Skeletal muscle satellite cell (primary cell): ENCODE measurements around the gene TENT5C.

Source experiments
- H3K27me3 ChIP-seq: 2 replicates; pipeline ENCODE4 v1.7.0; 2013; ENCODE audit warnings: low read length; ENCODE audit not compliant: control insufficient read depth, insufficient read depth
- H3K36me3 ChIP-seq: 2 replicates; pipeline ENCODE4 v1.7.0; 2013; ENCODE audit warnings: mild to moderate bottlenecking, control low read depth, low read length; ENCODE audit not compliant: insufficient read depth
- H3K4me1 ChIP-seq: 2 replicates; pipeline ENCODE4 v1.7.0; 2013; ENCODE audit warnings: low read length; ENCODE audit not compliant: control insufficient read depth, insufficient read depth
- H3K4me2 ChIP-seq: 2 replicates; pipeline ENCODE4 v1.7.0; 2013; ENCODE audit warnings: mild to moderate bottlenecking, low read length
- H3K4me3 ChIP-seq: 2 replicates; pipeline ENCODE4 v1.7.0; 2013; ENCODE audit warnings: low read length
- H3K9ac ChIP-seq: 2 replicates; pipeline ENCODE4 v1.7.0; 2013; ENCODE audit warnings: mild to moderate bottlenecking, low read depth, low read length, moderate library complexity
- H3K9me3 ChIP-seq: replicated peaks from 2 replicates; pipeline ENCODE4 v1.7.0; 2013; ENCODE audit warnings: mild to moderate bottlenecking, control low read depth, low read length

TENT5C gene

DNA sequence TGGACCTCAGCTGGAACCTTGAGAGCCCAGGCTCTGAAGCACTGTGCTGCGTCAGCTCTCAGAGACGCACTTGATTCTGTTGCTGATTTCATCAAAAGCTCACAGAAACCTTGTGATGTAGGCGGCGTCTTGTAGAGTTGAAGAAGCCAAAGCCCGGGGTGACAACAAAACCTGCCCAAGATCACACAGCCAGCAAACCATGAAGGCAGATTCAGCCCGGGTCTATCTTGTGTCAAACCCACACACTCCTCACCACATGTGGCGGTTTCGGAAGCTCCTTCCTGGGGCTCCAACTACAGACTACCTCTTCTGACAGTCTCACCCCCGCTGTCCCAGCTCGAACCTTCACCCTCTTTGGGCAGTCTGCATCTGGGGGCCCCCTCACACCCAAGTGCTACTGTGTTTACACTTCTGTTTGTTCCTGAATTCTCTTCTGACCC lies 50.4 kb downstream of the TENT5C start:
- H3K4me1 ChIP-seq = no peaks in the 10 kb centered on the region
- no peak overlapping the region for H3K4me2 ChIP-seq
- no peaks in the 10 kb centered on the region for H3K9me3 ChIP-seq
- H3K36me3 ChIP-seq = no peaks in the 10 kb centered on the region
- H3K27me3 ChIP-seq = peaks cover 23% of the 10 kb centered on the region
- H3K9ac ChIP-seq = no peak overlapping the region
- H3K4me3 ChIP-seq = no peak overlapping the region

DNA sequence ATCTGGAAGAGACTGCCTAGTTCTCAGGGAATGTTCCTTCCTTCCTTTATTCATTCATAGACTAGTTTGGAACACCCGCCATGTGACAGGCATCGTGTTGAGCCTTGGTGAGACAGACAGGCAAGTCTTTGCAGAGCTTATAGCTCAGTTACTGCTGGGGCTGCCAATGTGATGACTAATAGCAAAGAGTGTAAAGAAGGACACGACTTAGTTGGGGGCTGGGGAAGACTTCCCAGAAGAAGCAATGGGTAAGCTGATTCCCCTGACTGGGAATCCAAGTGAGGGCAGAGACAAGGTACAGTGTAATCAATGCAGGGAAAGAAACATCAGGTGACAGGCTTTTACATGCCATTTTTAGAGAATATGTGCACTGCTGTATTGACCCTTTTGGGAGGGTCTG lies 51.2 kb downstream of the TENT5C start:
- Histone ChIP-seq H3K4me3 (no peak overlapping the region), H3K4me2 (no peak overlapping the region), H3K27me3 (peaks cover 23% of the 10 kb centered on the region)

DNA sequence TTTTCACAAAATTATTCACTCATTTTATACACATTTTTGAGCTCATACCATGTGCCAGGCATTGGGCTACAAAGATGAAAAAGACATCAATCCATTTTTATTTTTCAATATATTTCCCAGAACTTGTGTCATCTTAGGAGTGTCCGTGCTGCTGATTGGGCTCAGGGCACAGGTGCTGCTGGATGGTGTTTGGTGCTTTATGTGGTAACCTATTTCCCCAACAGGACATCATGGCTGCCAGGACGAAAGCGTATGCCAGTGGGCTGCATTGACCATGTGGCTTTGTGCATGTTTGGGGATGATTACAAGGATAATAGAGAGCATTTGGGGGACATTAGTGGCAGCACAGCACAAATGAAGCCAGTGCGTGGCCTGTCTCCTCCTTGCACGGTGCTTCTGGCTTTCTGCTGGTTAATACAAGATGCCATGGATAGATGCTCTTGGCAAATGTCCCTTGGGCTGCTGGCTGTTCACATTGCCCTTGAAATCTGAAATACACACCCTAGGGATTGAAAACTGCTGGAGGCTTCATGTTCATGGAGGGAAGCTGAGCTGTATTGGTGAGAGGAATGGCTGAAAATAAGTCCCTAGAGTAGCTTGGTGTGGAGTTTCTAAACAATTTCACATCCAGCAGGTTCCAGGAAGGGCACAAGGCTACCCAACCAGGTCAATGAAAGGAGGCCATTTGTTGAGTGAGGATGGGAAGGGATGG lies 52.3 kb downstream of the TENT5C start:
- Histone ChIP-seq H3K4me2 (no peak overlapping the region), H3K27me3 (peaks cover 27% of the 10 kb centered on the region), H3K9me3 (no peaks in the 10 kb centered on the region), H3K9ac (no peak overlapping the region), H3K4me1 (no peaks in the 10 kb centered on the region), H3K4me3 (no peak overlapping the region), H3K36me3 (no peaks in the 10 kb centered on the region)

More for the DNA sequence above, 51.2 kb downstream of the TENT5C start:
- Histone ChIP-seq H3K36me3 (no peaks in the 10 kb centered on the region), H3K4me1 (no peaks in the 10 kb centered on the region), H3K9me3 (no peaks in the 10 kb centered on the region), H3K9ac (no peak overlapping the region)

DNA sequence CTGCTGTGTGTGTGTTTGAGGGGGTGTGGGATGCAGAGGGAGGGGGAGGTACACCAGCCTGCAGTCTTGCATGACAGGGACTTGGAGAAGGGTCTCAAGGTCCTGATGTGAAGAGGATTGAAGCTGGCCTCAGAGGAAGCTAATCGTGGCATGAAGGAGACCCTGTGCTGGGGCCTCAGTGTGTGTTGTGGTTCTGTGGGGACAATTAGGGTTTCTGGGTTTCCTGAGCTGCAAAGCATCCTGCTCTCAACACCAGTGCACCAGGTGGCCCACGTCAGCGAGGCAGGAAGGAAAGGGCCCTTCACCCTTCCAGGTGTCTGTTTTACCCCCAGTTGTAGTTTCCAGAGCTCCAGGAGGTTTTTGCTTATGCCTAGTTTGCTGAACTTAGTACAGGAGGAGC lies 52.8 kb downstream of the TENT5C start:
- H3K27me3 ChIP-seq = peaks cover 27% of the 10 kb centered on the region
- no peaks in the 10 kb centered on the region for H3K4me1 ChIP-seq

DNA sequence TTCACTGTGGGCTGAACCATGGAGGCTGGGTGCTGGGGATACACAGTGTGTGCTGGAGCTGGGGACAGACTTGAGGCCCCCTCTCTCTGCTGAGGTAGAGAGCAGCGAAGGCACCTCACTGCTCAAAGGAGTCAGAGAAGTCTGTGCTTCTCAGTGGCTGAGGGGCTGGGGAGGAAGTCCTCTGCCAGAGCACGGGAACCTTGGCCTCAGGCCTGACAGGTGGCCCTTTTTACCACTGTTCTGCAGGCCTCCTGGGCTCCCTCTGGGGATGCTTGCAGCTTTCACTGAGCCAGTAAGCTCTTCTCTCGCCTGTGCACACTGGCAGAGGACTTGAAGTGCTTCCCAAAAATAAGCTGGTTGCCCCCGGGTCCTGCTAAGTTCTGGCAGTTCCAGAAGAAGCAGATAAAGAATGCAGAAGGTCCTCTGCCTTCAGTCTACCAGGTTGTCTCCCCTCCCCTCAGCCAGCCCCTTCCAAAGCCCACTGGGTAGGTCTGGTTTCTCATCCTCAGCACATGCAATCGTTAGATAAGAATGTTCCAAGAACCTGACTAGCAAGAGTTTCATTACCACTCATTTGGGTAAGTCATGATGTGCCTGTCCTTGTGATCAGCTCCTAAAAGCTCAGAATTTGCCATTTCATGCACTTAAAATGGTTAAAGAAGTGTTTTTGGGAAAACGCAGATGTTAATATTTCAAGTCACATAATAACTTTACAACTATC lies 53.9 kb downstream of the TENT5C start:
- Histone ChIP-seq H3K4me2 (no peak overlapping the region), H3K4me3 (no peak overlapping the region), H3K9ac (no peak overlapping the region), H3K4me1 (no peaks in the 10 kb centered on the region), H3K9me3 (no peaks in the 10 kb centered on the region), H3K27me3 (peaks cover 24% of the 10 kb centered on the region), H3K36me3 (no peaks in the 10 kb centered on the region)

More for the DNA sequence above, 52.8 kb downstream of the TENT5C start:
- no peak overlapping the region for H3K4me3 ChIP-seq
- H3K4me2 ChIP-seq = no peak overlapping the region
- H3K36me3 ChIP-seq = no peaks in the 10 kb centered on the region
- no peaks in the 10 kb centered on the region for H3K9me3 ChIP-seq
- no peak overlapping the region for H3K9ac ChIP-seq

DNA sequence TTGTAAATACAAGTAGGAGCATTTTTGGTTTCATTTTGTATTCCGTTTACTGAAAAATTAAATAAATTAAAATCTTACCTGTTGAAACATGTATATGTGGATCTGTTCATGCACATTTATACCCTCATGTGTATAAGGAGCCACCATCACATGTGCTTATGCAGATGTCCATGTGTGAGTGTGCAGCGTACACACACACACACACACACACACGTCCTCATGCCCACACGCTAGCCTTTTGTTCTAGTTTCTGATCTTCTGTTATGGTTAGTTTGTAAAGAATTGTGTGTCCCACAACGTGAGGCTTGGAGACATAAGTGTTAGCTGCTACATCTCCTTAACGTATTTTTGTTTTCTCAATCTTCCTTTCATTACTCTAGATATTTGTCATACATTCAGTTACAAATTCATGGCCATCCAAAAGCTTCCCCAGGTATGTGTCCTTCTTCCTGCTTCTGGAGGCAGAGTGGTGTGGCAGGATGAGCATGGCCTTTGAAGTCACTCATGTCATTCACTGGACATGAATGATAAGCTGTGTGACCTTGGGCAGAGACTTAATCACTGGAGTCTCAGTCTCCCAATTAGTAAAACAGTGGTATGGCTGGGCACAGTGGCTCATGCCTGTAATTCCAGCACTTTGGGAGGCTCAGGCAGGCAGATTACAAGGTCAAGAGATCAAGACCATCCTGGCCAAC lies 54.6 kb downstream of the TENT5C start:
- Histone ChIP-seq H3K27me3 (peaks cover 22% of the 10 kb centered on the region), H3K9ac (no peak overlapping the region), H3K9me3 (no peaks in the 10 kb centered on the region), H3K4me3 (no peak overlapping the region), H3K36me3 (no peaks in the 10 kb centered on the region), H3K4me2 (no peak overlapping the region), H3K4me1 (no peaks in the 10 kb centered on the region)

DNA sequence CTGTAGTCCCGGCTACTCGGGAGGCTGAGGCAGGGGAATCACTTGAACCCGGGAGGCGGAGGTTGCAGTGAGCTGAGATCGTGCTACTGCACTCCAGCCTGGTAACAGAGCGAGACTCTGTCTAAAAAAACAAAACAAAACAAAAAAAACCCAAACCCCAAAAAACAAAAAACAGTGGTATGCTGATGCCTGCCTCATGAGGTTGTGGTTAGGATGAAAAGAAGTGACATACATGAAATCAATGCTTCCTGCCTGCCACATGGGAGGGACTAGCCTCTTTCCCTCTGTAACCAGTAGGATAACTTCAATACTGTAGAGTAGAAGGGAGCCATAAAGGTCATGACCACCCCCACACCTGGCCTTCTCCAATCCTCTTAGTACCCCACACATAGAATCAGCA lies 55.2 kb downstream of the TENT5C start:
- Histone ChIP-seq H3K9ac (no peak overlapping the region), H3K4me1 (no peaks in the 10 kb centered on the region), H3K4me3 (no peak overlapping the region), H3K9me3 (no peaks in the 10 kb centered on the region), H3K27me3 (peaks cover 22% of the 10 kb centered on the region), H3K4me2 (no peak overlapping the region), H3K36me3 (no peaks in the 10 kb centered on the region)

DNA sequence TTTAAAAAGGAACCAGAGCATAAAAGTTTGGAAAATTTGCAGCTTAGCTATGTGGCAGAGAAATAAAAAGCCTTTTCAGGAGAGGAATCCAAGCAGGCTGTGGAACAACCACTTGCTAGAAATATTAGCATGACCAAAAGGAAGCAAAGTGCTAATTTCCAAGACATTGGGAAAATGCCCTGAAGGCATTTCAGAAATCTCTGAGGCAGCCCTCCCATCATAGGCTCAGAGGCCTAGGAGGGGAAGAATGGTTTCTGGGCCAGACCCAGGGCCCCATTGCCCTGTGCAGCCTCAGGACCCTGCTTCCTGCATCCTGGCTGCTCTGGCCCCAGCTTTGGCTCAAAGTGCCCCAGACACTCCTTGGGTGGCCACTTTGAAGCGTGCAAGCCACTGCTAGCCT lies 56.8 kb downstream of the TENT5C start:
- Histone ChIP-seq H3K36me3 (no peaks in the 10 kb centered on the region), H3K9ac (no peak overlapping the region), H3K4me3 (no peak overlapping the region), H3K4me2 (no peak overlapping the region), H3K9me3 (no peaks in the 10 kb centered on the region), H3K27me3 (peaks cover 22% of the 10 kb centered on the region), H3K4me1 (no peaks in the 10 kb centered on the region)

DNA sequence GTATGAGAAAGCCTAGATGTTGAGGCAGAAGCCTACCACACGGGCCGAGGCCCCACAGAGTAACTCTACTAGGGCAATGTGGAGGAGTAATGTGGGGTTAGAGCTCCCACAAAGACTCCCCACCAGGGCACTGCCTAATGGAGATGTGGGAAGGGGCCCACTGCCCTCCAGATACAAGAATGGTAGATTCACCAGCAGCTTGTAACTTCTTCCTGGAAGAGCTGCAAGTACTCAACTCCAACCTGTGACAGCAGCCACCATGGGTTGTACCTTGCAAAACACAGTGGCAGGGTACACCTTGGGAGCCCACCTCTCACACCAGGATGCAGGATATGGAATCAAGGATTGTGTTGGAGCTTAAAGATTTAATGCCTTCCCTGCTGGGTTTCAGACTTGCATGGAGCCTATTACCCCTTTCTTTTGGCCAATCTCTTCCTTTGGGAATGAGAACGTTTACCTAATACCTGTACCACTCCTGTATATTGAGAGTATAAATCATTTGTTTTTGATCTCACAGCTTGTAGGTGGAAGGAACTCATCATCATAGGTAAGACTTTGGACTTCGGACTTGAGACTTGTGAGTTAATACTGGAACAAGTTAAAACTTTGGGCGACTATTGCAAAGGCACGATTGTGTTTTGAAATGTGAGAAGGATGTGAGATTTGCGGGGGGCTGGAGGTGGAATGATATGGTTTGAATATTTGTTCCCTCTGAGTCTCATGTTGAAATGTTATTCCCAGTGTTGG lies 57.5 kb downstream of the TENT5C start:
- H3K9me3 ChIP-seq = no peaks in the 10 kb centered on the region
- H3K9ac ChIP-seq = no peak overlapping the region
- peaks cover 18% of the 10 kb centered on the region for H3K27me3 ChIP-seq
- no peak overlapping the region for H3K4me3 ChIP-seq
- no peaks in the 10 kb centered on the region for H3K36me3 ChIP-seq
- no peak overlapping the region for H3K4me2 ChIP-seq
- H3K4me1 ChIP-seq = no peaks in the 10 kb centered on the region

DNA sequence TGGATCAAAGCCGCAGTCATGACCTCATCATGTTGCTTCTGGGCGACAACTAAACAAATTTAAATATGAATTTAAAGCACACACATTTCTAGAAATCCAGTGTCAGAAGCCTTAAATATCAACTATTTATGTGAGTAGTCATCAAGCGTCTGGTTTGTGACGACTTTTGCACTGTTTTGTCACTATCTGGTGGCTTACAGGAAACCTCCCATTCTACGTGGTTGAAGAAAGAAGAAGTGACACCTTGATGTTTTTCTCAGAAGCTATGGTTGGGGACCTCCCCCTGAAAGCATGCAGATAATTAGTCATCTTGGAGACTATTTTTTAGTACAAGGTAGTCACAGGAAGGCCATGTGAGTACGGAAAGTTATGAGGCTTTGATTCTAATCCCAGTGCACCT lies 58.5 kb downstream of the TENT5C start:
- H3K9me3 ChIP-seq = no peaks in the 10 kb centered on the region
- H3K4me3 ChIP-seq = no peak overlapping the region
- H3K4me1 ChIP-seq = no peaks in the 10 kb centered on the region
- H3K4me2 ChIP-seq = no peak overlapping the region
- H3K36me3 ChIP-seq = no peaks in the 10 kb centered on the region
- H3K9ac ChIP-seq = no peak overlapping the region
- peaks cover 9% of the 10 kb centered on the region for H3K27me3 ChIP-seq

DNA sequence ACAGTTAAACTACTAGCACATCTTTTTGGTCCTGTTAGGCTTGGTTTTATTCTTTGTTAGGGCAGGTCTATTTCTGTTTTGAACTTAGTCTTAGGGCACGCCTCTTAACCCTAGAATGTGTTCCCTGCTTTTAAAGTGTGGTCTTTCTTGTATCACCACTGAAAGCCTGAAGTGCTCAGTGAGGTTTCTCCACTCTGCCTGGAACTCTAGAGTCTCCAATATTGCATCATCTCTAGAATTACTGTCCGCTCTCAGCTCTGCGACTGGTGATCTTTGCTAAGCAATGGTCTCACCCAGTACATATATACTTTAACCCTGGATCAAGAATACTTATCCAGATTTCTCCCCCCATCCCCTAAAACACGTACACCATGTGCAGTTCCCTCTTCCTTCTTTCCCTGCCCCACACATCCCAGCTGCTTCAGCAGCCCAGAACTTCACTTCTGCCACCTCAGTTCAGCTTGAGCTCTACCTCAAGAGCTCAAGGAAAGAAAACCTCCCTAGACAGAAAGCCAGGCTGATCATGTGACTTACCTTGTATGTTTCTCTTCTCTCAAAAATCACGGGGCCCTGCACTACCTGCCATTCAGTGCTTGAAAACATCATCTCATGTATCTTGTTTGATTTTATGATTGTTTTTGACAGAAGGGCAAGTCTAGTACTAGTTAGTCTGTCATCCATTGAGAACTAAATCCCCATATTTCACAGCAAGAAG lies 59.9 kb downstream of the TENT5C start:
- Histone ChIP-seq H3K4me1 (no peaks in the 10 kb centered on the region), H3K27me3 (peaks cover 7% of the 10 kb centered on the region)

More for the DNA sequence above, 59.9 kb downstream of the TENT5C start:
- no peak overlapping the region for H3K4me2 ChIP-seq
- H3K4me3 ChIP-seq = no peak overlapping the region
- H3K9me3 ChIP-seq = no peaks in the 10 kb centered on the region
- no peak overlapping the region for H3K9ac ChIP-seq
- H3K36me3 ChIP-seq = no peaks in the 10 kb centered on the region
